Testis (tissue), 2 donors: ENCODE measurements around the gene ERH.

Experiments
- CTCF ChIP-seq, 3 experiments: fragments of 450-650 bp in 2 of 3; fragments of 200-600 bp in 1 of 3; sonication (generic) in 1 of 3; IDR thresholded peaks; one replicate each; pipeline ENCODE4 v1.5.1; 2016 to 2019; ENCODE audit warnings: antibody characterized with exemption in 3 of 3, mild to moderate bottlenecking in 2 of 3, moderate library complexity in 1 of 3
- POLR2A ChIP-seq: fragments of 450-650 bp; IDR thresholded peaks from one replicate; pipeline ENCODE4 v1.6.1; 2017; ENCODE audit warnings: antibody characterized with exemption, mild to moderate bottlenecking, moderate library complexity

DNA sequence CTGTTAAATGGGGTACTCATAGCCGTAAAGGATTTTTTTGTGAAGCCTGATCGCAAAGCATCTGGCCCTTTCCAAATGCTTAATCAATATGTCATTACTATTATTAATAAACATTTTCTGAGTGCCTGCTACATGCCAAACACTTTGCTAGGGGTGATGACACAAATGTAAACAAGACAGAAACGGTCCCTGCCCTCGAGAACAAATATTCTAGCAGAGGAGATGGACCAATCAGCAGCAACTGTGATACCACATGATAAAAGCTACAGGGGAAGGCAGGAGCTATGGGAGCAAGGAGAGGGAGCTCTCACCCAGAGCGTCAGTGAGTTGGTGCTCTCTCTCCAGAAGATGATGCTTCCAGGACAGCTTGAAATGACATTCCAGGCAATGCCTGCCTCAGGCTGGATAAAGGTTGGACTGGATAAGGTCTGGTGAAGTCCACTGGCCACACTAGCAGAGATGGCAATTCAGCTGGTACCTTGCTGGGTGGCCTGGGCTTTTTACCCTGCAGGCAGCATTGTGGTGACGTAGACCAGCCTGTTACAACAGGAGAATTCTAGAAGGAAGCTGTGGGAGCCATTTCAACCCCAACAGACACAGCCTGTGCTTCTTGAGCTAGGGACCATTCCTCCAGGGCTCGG, 41.1 kb downstream of the ERH start:
- no peak for TF ChIP-seq CTCF (IDR thresholded peaks at IDR 0.05)
- TF ChIP-seq POLR2A, result no peak
